ENCODE measurements around the gene POLE3.
"Not testable (repeated sequence)": the region's sequence is repeated elsewhere in the genome, so short reads cannot be mapped to it uniquely, and the experiment has no call there.

The POLE3 gene

DNA sequence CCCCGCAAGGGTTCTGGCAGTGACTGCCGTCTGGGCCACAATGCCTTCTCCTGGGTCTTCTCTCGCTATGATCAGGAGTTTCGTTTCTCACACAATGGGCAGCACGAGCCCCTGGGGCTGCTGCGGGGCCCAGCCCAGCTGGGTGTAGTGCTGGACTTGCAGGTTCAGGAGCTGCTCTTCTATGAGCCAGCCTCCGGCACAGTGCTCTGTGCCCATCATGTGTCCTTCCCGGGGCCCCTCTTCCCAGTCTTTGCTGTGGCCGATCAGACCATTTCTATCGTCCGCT lies 40.7 kb downstream of the POLE3 start:
- TF ChIP-seq, protein P1, sequence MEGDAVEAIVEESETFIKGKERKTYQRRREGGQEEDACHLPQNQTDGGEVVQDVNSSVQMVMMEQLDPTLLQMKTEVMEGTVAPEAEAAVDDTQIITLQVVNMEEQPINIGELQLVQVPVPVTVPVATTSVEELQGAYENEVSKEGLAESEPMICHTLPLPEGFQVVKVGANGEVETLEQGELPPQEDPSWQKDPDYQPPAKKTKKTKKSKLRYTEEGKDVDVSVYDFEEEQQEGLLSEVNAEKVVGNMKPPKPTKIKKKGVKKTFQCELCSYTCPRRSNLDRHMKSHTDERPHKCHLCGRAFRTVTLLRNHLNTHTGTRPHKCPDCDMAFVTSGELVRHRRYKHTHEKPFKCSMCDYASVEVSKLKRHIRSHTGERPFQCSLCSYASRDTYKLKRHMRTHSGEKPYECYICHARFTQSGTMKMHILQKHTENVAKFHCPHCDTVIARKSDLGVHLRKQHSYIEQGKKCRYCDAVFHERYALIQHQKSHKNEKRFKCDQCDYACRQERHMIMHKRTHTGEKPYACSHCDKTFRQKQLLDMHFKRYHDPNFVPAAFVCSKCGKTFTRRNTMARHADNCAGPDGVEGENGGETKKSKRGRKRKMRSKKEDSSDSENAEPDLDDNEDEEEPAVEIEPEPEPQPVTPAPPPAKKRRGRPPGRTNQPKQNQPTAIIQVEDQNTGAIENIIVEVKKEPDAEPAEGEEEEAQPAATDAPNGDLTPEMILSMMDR (conservative IDR thresholded peaks at IDR 0.05), result no peak
- H3K27ac ChIP-seq, result no peak overlapping the region

DNA sequence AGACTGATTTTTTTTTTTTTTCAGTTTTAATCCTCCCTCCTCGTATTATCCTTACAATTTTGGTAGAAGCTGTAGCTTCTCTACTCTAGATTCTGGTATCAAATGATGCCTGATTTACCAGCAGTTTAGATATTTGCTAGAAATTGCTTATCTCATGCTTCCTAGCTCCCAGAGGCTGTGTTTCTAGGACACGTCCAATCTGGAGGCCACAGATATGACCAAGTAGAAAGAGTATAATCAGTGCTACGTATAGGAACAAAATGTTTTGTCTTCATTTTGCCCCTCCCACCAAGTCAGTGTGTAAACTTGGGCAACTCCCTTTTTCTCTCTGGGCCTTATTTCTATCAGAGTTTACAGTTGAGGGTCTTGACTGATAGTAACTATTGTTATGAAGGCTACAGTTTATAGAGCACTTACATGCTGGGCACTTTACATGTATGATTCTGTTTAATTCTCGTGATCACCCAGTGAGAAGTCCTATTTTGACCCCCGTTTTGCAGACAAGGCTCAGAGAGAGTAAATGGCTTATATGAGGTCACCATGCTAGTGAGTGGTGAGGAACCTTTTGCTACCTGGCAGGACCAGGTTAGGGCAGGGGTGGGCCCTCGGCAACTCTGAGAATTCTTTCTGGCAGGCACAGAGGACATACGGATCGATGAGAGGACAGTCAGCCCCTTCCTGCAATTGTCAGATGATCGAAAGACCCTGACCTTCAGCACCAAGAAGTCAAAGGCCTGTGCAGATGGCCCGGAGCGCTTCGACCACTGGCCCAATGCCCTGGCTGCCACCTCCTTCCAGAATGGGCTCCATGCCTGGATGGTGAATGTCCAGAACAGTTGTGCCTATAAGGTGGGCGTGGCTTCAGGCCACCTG lies 41.3 kb downstream of the POLE3 start:
- TF ChIP-seq, protein P1 (conservative IDR thresholded peaks at IDR 0.05), result no peak
- no peak overlapping the region for H3K27ac ChIP-seq

DNA sequence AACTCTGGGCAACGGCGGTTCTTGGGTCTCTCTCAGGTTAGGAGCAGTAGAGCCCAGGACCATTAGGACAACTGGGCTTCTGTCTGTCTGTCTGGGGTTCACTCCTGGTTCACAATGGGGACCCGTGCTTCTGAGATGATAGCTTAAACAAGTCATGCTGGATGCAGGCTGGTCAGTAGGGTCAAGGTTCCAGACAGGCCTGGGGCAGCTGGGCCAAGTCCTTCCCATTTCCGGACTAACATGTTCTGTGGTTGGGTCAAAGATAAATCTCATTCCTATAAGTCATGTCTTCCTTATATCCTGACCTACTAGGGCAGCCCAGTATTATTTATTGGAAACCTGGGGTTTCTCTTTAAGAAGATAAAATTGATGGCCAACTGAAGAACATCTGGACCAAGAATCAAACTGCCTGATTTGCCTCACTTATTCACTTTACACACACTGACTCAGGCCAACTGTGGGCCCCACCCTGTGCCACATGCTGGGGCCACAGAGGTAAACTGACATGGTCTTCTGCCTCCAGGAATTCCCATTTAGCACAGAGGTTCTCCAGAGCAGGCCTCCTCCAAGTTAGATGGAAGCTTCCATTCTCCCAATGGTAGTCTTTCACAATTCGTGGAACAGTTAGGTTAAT lies 42.0 kb downstream of the POLE3 start:
- no peak overlapping the region for H3K27ac ChIP-seq
- TF ChIP-seq, protein P1 (conservative IDR thresholded peaks at IDR 0.05), result no peak

DNA sequence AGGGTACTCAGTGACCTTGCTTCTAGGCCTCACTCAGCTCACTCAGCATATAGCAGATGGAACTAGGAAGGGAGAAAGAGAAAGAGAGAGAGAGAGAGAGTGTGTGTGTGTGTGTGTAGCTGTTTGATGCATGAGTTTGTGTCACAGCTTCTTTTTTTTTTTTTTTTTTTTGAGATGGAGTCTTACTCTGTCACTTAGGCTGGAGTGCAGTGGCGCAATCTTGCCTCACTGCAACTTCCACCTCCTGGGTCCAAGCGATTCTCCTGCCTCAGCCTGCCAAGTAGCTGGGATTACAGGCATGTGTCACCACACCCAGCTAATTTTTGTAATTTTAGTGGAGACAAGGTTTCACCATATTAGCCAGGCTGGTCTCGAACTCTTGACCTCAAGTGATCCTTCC lies 44.8 kb downstream of the POLE3 start:
- not testable (repeated sequence) for H3K27ac ChIP-seq

DNA sequence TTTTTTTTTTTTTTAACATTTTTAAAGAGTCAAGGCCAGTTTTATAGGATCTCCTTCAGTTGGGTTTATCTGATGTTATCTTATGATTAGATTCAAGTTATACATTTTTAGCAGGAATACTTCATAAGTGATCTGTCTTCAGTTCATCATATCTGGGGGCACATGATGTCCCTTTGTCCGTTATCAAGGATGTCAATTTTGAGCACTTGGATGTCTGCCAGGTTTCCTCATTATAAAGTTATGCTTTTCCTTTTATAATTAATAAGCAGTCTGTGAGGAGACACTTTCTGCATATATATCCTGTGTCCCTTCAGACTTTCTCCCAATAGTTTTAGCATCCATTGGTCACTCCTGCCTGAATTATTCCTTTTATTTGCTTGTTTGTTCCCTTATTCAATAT lies 45.5 kb downstream of the POLE3 start:
- H3K27ac ChIP-seq, result no peak overlapping the region
- TF ChIP-seq, protein P1 (conservative IDR thresholded peaks at IDR 0.05), result no peak

DNA sequence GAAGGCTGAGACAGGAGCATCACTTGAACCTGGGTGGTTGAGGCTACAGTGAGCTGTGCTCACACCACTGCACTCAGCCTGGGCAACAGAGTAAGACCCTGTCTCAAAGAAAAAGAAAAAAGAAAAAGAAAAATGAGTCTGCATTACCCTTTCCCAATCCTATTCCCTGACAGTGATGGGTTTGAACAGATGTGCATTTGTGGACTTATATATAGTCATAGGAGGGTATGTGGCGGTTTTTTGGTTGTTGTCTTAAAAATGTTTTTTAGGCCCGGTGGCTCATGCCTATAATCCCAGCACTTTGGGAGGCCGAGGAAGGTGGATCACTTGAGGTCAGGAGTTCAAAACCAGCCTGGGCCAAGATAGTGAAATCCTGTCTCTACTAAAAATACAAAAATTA lies 47.1 kb downstream of the POLE3 start:
- H3K27ac ChIP-seq, result no peak overlapping the region
- TF ChIP-seq, protein P1 (conservative IDR thresholded peaks at IDR 0.05), result no peak

DNA sequence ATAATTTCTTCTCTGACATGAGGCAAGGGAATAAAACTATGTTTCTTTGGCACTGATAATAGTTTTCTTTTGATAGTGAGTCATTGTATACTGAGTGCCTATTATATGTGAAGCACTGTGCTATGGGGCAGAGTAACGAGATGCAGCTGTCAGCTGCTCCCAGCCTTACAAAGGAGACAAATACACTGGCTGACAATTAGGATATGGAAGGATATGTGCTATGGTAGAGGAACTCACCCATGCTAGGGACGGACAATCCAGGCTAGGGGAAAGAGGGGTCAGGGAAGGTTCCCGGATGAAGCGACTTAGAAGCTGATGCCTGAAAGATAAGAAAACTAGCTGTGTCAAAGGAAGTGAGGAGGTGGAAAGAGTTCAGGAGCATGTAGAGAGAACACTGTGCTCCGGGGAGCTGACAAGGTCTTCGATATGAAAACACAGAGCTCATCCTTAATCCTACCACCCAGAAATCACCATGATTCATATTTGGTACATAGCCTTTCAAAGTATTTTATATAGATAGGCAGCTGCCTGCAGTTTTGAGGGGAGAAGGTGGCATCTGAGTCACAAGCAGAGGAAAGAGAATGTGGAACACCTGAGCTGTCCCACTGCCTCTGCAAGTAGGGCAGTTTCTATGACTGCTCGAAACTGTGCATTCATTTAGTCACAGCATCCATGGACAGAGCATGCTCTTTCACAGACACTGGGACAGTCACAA lies 49.0 kb downstream of the POLE3 start:
- H3K27ac ChIP-seq, result no peak overlapping the region
- TF ChIP-seq, protein P1 (conservative IDR thresholded peaks at IDR 0.05), result no peak
